DND-41 (cell line): ENCODE results near the gene SPPL3.

Experiments
- ATAC-seq: fragments of 200-7000 bp; cut with Tn5 transposase; 3 replicates; pipeline ENCODE4 v1.9.1; 2021; ENCODE audit warnings: low read depth; ENCODE audit not compliant: insufficient read depth
- DNase-seq: peaks from one replicate; pipeline ENCODE4 v3.0.0-alpha.2; 2020
- H2AFZ ChIP-seq: 2 replicates; pipeline ENCODE4 v1.6.0; 2012; ENCODE audit warnings: low read depth, low read length
- H3K27ac ChIP-seq: 2 replicates; pipeline ENCODE4 v1.5.1; 2012; ENCODE audit warnings: low read length, inconsistent platforms
- H3K27me3 ChIP-seq: fragments of 200-600 bp; sonication (generic); 2 replicates; pipeline ENCODE4 v1.6.0; 2012; ENCODE audit warnings: low read length, mild to moderate bottlenecking, inconsistent platforms; ENCODE audit not compliant: insufficient read depth, poor library complexity
- H3K36me3 ChIP-seq: 2 replicates; pipeline ENCODE4 v1.5.1; 2012; ENCODE audit warnings: low read length, inconsistent platforms; ENCODE audit not compliant: insufficient read depth
- H3K4me1 ChIP-seq: 2 replicates; pipeline ENCODE4 v1.5.1; 2012; ENCODE audit warnings: mild to moderate bottlenecking, low read length; ENCODE audit not compliant: insufficient read depth
- H3K4me2 ChIP-seq: 2 replicates; pipeline ENCODE4 v1.6.0; 2012; ENCODE audit warnings: mild to moderate bottlenecking, moderate library complexity, low read length, inconsistent platforms; ENCODE audit not compliant: insufficient read depth
- H3K4me3 ChIP-seq, 2 experiments: fragments of 200-600 bp in 1 of 2; shearing (Covaris generic) in 1 of 2; 2 replicates each; pipeline ENCODE4 v1.5.1; 2012 to 2016; ENCODE audit warnings: inconsistent platforms in 2 of 2, low read length in 2 of 2, mild to moderate bottlenecking in 2 of 2, low read depth in 1 of 2, moderate library complexity in 1 of 2
- H3K79me2 ChIP-seq: 2 replicates; pipeline ENCODE4 v1.6.0; 2012; ENCODE audit warnings: low read length, inconsistent platforms; ENCODE audit not compliant: insufficient read depth
- H3K9ac ChIP-seq: 2 replicates; pipeline ENCODE4 v1.6.0; 2012; ENCODE audit warnings: low read depth, mild to moderate bottlenecking, inconsistent platforms, low read length, moderate library complexity
- H3K9me3 ChIP-seq: 2 replicates; pipeline ENCODE4 v1.5.1; 2012; ENCODE audit warnings: low read length, moderate library complexity, mild to moderate bottlenecking, inconsistent platforms; ENCODE audit not compliant: insufficient read depth, severe bottlenecking
- H4K20me1 ChIP-seq: 2 replicates; pipeline ENCODE4 v1.6.0; 2012; ENCODE audit warnings: low read length; ENCODE audit not compliant: insufficient read depth
- EZH2 ChIP-seq: IDR thresholded peaks from 3 replicates; pipeline ENCODE4 v1.6.1; 2012; ENCODE audit warnings: borderline replicate concordance, low read depth, mild to moderate bottlenecking, moderate library complexity, low read length, inconsistent platforms; ENCODE audit not compliant: severe bottlenecking
- TF ChIP-seq, protein P1 (sequence below): IDR thresholded peaks from 2 replicates; pipeline ENCODE4 v1.5.1; 2012; ENCODE audit warnings: borderline replicate concordance, low read length, moderate library complexity, mild to moderate bottlenecking; ENCODE audit not compliant: poor library complexity, severe bottlenecking; ENCODE audit errors: extremely low read depth

The SPPL3 gene

DNA sequence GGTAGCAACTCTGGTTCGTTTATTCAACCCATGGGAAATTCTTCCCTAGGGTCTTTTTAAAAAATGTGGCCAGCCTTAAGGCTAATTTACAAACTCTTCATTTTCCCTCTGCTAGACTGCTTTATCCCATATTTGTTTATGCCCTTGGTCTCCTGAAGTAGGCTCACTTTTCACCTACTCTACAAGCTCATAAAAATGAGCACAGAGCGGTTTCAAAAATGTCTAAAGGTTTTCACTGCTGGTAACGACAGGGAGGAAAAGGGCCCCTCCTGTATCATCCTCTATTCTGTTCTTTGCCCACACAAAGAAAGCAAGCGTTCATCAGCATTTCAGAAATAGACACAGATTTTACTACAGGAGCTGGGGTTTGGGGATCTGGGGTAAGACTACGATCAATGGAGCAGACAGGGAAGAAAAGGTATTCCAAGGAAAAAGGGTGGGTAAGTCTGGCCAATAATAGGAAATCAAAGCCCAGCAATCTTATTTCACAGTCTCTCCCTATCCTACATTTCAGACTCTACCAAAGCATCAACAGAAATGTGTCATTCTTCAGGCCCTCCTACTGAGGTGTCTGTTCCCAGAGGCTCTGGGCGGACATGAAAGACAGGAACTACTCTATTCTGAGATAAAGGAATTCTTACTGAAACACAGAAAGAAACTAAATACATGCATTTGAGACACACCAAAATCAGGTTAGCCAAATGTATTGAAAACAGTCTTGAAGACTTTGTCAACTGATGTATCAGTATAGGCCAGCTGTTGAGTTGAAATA lies 86.4 kb downstream of the SPPL3 start:
- no peak overlapping the region for H2AFZ ChIP-seq
- no peaks in the 10 kb centered on the region for H3K9me3 ChIP-seq
- H3K4me2 ChIP-seq: no peak overlapping the region
- TF ChIP-seq, protein P1, sequence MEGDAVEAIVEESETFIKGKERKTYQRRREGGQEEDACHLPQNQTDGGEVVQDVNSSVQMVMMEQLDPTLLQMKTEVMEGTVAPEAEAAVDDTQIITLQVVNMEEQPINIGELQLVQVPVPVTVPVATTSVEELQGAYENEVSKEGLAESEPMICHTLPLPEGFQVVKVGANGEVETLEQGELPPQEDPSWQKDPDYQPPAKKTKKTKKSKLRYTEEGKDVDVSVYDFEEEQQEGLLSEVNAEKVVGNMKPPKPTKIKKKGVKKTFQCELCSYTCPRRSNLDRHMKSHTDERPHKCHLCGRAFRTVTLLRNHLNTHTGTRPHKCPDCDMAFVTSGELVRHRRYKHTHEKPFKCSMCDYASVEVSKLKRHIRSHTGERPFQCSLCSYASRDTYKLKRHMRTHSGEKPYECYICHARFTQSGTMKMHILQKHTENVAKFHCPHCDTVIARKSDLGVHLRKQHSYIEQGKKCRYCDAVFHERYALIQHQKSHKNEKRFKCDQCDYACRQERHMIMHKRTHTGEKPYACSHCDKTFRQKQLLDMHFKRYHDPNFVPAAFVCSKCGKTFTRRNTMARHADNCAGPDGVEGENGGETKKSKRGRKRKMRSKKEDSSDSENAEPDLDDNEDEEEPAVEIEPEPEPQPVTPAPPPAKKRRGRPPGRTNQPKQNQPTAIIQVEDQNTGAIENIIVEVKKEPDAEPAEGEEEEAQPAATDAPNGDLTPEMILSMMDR: no peak
- TF ChIP-seq EZH2: no peak
- no peak overlapping the region for H3K9ac ChIP-seq
- H3K27me3 ChIP-seq: no peaks in the 10 kb centered on the region
- no peak overlapping the region for H3K27ac ChIP-seq
- H3K36me3 ChIP-seq: no peaks in the 10 kb centered on the region
- DNase-seq: no peak
- peaks cover 32% of the 10 kb centered on the region for H4K20me1 ChIP-seq
- no peak overlapping the region for H3K4me3 ChIP-seq
- ATAC-seq: no peak
- no peaks in the 10 kb centered on the region for H3K4me1 ChIP-seq
- peaks cover 88% of the 10 kb centered on the region for H3K79me2 ChIP-seq

DNA sequence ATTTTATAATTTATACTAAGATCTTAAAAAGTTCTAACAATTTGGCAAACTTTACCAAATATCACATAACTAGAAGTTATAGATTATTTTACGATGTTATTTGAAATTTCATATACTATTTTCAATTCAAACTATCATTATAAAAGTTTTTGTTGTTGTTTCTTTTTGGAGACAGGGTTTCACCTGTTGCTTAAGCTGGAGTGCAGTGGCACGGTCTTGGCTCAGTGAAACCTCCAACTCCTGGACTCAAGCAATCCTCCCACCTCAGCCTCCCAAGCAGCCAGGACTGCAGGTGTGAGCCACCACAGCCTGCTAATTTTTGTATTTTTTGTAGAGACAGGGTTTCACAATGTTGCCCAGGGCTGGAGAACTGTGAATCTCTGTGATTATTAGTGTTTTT lies 87.8 kb downstream of the SPPL3 start:
- Histone ChIP-seq H3K36me3 (no peaks in the 10 kb centered on the region), H3K79me2 (peaks cover 81% of the 10 kb centered on the region), H3K27ac (no peak overlapping the region), H3K4me1 (no peaks in the 10 kb centered on the region), H3K9me3 (no peaks in the 10 kb centered on the region), H3K4me3 (no peak overlapping the region), H3K4me2 (no peak overlapping the region), H3K27me3 (no peaks in the 10 kb centered on the region), H3K9ac (no peak overlapping the region), H2AFZ (no peak overlapping the region), H4K20me1 (peaks cover 30% of the 10 kb centered on the region)
- no peak for TF ChIP-seq EZH2
- TF ChIP-seq, protein P1: no peak
- ATAC-seq (no peak), DNase-seq (no peak)

DNA sequence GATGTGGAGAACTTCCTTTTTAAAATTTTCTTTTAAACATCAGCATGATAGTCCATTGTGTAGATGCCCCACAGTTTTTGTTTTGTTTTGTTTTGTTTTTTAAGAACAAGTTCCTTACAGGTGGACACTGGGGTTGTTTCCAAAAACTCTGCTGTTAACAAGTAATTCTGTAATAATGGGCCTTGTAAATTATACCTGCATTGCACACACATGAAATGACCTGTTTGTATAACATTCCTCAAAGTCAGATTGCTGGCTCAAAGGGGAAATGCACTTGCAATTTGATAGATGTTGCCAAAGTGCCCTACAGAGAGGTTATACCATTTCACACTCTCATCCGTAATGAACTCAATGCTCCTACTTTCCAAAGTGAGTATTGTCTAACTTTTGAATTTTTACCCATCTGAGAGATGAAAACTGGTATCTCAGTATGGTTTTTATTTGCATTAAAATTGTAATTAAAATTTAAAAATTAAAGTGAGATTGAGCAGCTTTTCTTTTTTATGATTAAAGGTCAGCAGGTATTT lies 89.2 kb downstream of the SPPL3 start:
- H3K9ac ChIP-seq: no peak overlapping the region
- no peaks in the 10 kb centered on the region for H3K27me3 ChIP-seq
- H3K9me3 ChIP-seq: no peaks in the 10 kb centered on the region
- H3K4me1 ChIP-seq: no peaks in the 10 kb centered on the region
- no peak overlapping the region for H3K4me3 ChIP-seq
- H3K79me2 ChIP-seq: peaks cover 72% of the 10 kb centered on the region
- TF ChIP-seq EZH2: no peak
- TF ChIP-seq, protein P1: no peak
- DNase-seq (no peak), ATAC-seq (no peak)
- H3K4me2 ChIP-seq: no peak overlapping the region
- no peak overlapping the region for H3K27ac ChIP-seq
- H2AFZ ChIP-seq: no peak overlapping the region
- H3K36me3 ChIP-seq: peaks cover 8% of the 10 kb centered on the region
- H4K20me1 ChIP-seq: peaks cover 25% of the 10 kb centered on the region
